A673 (cell line): ENCODE data around the gene NUS1. TPM values are rescaled to one million over a fixed set of nuclear protein-coding genes. Genes with fewer than 3 reads are reported as not detected.
"Not testable (repeated sequence)": the region's sequence is repeated elsewhere in the genome, so short reads cannot be mapped to it uniquely, and the experiment has no call there.

Source experiments
- BruUV-seq: library from RNA; stranded (reverse); fragments of 400-500 nt; replicated peaks from 2 replicates; lab custom pipeline; 2021; lab: Mats Ljungman, UMichigan
- CTCF ChIA-PET: fragments of 300-600 bp; sonication (Branson Sonifier 250); formaldehyde crosslinking; loops from one replicate; lab custom pipeline; 2022; ENCODE audit warnings: antibody characterized with exemption; lab: Charles Lee
- POLR2A ChIA-PET: fragments of 300-600 bp; sonication (Branson Sonifier 250); formaldehyde crosslinking; loops from one replicate; lab custom pipeline; 2022; ENCODE audit warnings: antibody characterized with exemption; ENCODE audit not compliant: low non-redundant PET; lab: Charles Lee
- DNase-seq: peaks from one replicate; pipeline ENCODE4 v3.0.0-alpha.2; 2015; ENCODE audit warnings: low spot score
- H3K27ac ChIP-seq: fragments of 200-600 bp; sonication (generic); 2 replicates; pipeline ENCODE4 v1.5.1; 2016; ENCODE audit warnings: mixed run types, low read depth, mild to moderate bottlenecking, mixed read lengths, antibody characterized with exemption, low read length; ENCODE audit not compliant: poor library complexity, severe bottlenecking
- H3K27me3 ChIP-seq: fragments of 200-600 bp; sonication (generic); replicated peaks from 2 replicates; pipeline ENCODE4 v1.6.1; 2017; ENCODE audit warnings: mixed run types, low read depth, mild to moderate bottlenecking, mixed read lengths, antibody characterized with exemption, low read length; ENCODE audit not compliant: insufficient read depth, poor library complexity
- H3K36me3 ChIP-seq: fragments of 200-600 bp; sonication (generic); 2 replicates; pipeline ENCODE4 v1.6.1; 2016; ENCODE audit warnings: mixed run types, mild to moderate bottlenecking, mixed read lengths, antibody characterized with exemption, low read length; ENCODE audit not compliant: insufficient read depth, poor library complexity, severe bottlenecking
- H3K4me1 ChIP-seq: fragments of 200-600 bp; sonication (generic); 2 replicates; pipeline ENCODE4 v1.6.1; 2017; ENCODE audit warnings: mixed run types, mild to moderate bottlenecking, mixed read lengths, antibody characterized with exemption, low read length; ENCODE audit not compliant: insufficient read depth, poor library complexity, severe bottlenecking
- H3K4me3 ChIP-seq: fragments of 200-600 bp; sonication (generic); 2 replicates; pipeline ENCODE4 v1.5.1; 2016; ENCODE audit warnings: low read depth, mixed run types, mild to moderate bottlenecking, mixed read lengths, low read length; ENCODE audit not compliant: poor library complexity, severe bottlenecking
- H3K9me3 ChIP-seq: fragments of 200-600 bp; sonication (generic); 2 replicates; pipeline ENCODE4 v1.6.1; 2016; ENCODE audit warnings: mixed run types, low read depth, mild to moderate bottlenecking, mixed read lengths, antibody characterized with exemption, low read length; ENCODE audit not compliant: poor library complexity, severe bottlenecking
- EZH2 ChIP-seq: fragments of 200-600 bp; sonication (generic); IDR thresholded peaks from 2 replicates; pipeline ENCODE4 v1.6.1; 2017; ENCODE audit warnings: borderline replicate concordance, low read depth, mild to moderate bottlenecking, mixed read lengths, antibody characterized with exemption, low read length; ENCODE audit not compliant: poor library complexity, severe bottlenecking
- intact Hi-C: fragments of 100-400 bp; cut with micrococcal nuclease; formaldehyde crosslinking; loops from one replicate; pipeline ENCODE4 v1.10.0; 2022; ENCODE audit not compliant: unreplicated experiment
- total RNA-seq: library from RNA; stranded (reverse); gene quantifications from 2 replicates; pipeline ENCODE4 v1.2.3, GENCODE V29; 2021
- TF ChIP-seq, protein P1 (sequence below): fragments of 300-800, 200-600 bp; sonication (generic); conservative IDR thresholded peaks from 2 replicates; pipeline ENCODE4 v1.5.1; 2017; ENCODE audit warnings: low read depth, mild to moderate bottlenecking, antibody characterized with exemption, low read length, moderate library complexity, mixed read lengths

The NUS1 gene
- total RNA-seq, 1 experiment from 2014 or later, result 41.0 TPM

DNA sequence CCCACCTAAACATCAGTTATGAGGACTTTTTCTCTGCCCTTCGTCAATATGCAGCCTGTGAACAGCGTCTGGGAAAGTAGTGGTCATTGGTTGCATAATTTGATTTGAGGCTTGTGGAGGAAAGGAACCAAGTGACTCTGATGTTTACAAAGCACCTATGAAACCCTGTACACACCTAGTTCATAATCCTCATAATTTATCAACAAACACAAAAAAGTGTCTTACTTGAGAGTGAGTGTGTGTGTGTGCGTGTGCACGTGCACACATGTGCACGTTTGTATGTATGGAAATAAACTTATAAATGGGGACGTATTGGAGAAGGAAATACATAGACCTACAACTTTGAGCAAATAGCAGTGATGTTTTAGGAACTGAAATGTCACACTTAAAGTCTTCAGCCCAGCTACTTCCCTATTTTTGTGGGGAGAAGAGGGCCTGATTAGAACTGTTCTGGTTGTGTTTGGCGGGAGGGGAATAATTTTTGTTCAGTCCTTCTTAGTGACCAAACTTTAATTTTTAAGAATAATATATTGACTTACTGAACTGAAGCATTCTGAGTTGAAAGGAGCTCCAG is 31.8 kb downstream of the NUS1 start:
- BruUV-seq, H3K4me3 ChIP-seq, H3K9me3 ChIP-seq, CTCF ChIA-PET, H3K4me1 ChIP-seq, H3K27ac ChIP-seq, intact Hi-C loops, DNase-seq, POLR2A ChIA-PET, H3K27me3 ChIP-seq: not testable (repeated sequence)
- peaks cover 17% of the 10 kb centered on the region for H3K36me3 ChIP-seq

DNA sequence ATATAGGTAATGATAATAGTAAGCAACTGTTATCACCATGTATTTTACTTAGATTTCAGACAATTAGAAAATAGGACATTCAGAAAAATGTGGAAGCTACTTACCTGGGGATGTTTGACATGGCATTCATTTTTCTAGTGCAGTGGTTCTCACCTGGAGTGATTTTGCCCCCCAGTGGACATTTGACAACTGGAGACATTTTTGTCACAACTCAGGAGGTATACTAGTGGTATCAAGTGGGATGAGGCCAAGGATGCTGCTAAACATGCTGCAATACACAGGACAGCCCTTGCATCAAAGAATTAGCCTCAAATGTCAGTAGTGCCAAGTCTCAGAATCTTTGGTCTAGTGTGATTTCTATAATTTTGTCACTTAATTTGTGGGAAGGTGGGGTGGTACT is 36.1 kb downstream of the NUS1 start:
- POLR2A ChIA-PET, result no interaction called here
- H3K4me1 ChIP-seq, result no peaks in the 10 kb centered on the region
- TF ChIP-seq, protein P1, sequence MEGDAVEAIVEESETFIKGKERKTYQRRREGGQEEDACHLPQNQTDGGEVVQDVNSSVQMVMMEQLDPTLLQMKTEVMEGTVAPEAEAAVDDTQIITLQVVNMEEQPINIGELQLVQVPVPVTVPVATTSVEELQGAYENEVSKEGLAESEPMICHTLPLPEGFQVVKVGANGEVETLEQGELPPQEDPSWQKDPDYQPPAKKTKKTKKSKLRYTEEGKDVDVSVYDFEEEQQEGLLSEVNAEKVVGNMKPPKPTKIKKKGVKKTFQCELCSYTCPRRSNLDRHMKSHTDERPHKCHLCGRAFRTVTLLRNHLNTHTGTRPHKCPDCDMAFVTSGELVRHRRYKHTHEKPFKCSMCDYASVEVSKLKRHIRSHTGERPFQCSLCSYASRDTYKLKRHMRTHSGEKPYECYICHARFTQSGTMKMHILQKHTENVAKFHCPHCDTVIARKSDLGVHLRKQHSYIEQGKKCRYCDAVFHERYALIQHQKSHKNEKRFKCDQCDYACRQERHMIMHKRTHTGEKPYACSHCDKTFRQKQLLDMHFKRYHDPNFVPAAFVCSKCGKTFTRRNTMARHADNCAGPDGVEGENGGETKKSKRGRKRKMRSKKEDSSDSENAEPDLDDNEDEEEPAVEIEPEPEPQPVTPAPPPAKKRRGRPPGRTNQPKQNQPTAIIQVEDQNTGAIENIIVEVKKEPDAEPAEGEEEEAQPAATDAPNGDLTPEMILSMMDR, result no peak
- TF ChIP-seq EZH2, result no peak
- CTCF ChIA-PET, result no interaction called here
- H3K27ac ChIP-seq, result no peak overlapping the region
- BruUV-seq, result no TSS peak
- no peaks in the 10 kb centered on the region for H3K27me3 ChIP-seq
- no peaks in the 10 kb centered on the region for H3K9me3 ChIP-seq
- H3K36me3 ChIP-seq, result no peaks in the 10 kb centered on the region
- H3K4me3 ChIP-seq, result no peak overlapping the region
- intact Hi-C loops, result no loop called here
- DNase-seq, result no peak

DNA sequence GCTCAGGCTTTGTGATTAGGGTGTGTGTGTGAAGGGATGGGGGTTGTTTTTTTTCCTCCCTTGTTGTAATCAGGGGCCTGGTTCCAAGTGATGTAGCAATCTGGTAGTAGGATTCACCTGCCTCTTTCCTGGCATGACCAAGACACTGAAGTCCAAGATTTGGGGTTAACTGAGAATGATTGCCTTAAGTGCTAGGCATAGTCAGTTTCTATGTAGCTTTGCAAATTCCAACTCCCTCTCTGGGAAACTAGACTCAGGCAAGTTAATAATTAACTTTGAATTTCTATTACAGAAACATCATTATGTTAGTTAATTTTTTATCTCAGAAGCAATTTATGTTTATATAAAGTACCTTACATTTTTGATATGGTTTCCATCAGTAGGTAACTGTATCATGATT is 43.6 kb downstream of the NUS1 start:
- no peak for TF ChIP-seq EZH2
- TF ChIP-seq, protein P1, result no peak
- Histone ChIP-seq H3K9me3 (no peaks in the 10 kb centered on the region), H3K36me3 (no peaks in the 10 kb centered on the region), H3K4me3 (no peak overlapping the region), H3K27ac (no peak overlapping the region), H3K4me1 (no peaks in the 10 kb centered on the region), H3K27me3 (no peaks in the 10 kb centered on the region)
- BruUV-seq, result no TSS peak
- CTCF ChIA-PET, result no interaction called here
- POLR2A ChIA-PET, result no interaction called here
- intact Hi-C loops, result no loop called here
- DNase-seq, result no peak

DNA sequence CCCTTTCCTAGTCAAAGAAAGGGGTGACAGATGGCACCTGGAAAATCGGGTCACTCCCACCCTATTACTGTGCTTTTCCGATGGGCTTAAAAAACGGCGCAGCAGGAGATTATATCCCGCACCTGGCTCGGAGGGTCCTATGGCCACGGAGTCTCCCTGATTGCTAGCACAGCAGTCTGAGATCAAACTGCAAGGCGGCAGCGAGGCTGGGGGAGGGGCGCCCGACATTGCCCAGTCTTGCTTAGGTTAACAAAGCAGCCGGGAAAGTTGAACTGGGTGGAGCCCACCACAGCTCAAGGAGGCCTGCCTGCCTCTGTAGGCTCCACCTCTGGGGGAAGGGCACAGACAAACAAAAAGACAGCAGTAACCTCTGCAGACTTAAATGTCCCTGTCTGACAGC is 46.3 kb downstream of the NUS1 start:
- DNase-seq, H3K27me3 ChIP-seq, H3K9me3 ChIP-seq, POLR2A ChIA-PET, H3K4me1 ChIP-seq, H3K4me3 ChIP-seq, intact Hi-C loops, CTCF ChIA-PET, H3K36me3 ChIP-seq, H3K27ac ChIP-seq, BruUV-seq: not testable (repeated sequence)
